ENCODE results near the gene BEND3.
A peak's percentile ranks its signal among the peaks of the same experiment; 100 is the strongest.
"Not testable (repeated sequence)": the region's sequence is repeated elsewhere in the genome, so short reads cannot be mapped to it uniquely, and the experiment has no call there.

The BEND3 gene

GRCh38 chr6:107021446-107022185 lies 93.7 kb downstream of the BEND3 start:
- Histone ChIP-seq H3K9me3 (ENCODE audit: insufficient read depth, low read depth, low read length) (no peaks in the 10 kb centered on the region), H3K79me2 (ENCODE audit: insufficient read depth, low read length) (no peaks in the 10 kb centered on the region), H3K4me2 (ENCODE audit: low read depth, low read length, poor library complexity, severe bottlenecking) (no peak overlapping the region), H3K4me3 (ENCODE audit: low read length, poor library complexity, severe bottlenecking) (no peak overlapping the region), H2AFZ (ENCODE audit: low read length) (0 out of 2 replicates have a peak overlapping the region, but pooled peaks have one; percentile 13), H3K4me1 (ENCODE audit: insufficient read depth, low read length, poor library complexity, severe bottlenecking) (no peaks in the 10 kb centered on the region), H3K36me3 (ENCODE audit: insufficient read depth, low read length) (no peaks in the 10 kb centered on the region), H4K20me1 (ENCODE audit: insufficient read depth, low read length, poor library complexity, severe bottlenecking) (no peaks in the 10 kb centered on the region), H3K27me3 (ENCODE audit: insufficient read depth, low read length, poor library complexity, severe bottlenecking) (no peaks in the 10 kb centered on the region), H3F3A (ENCODE audit: low read depth) (no peaks in the 10 kb centered on the region), H3K9me2 (replicated peaks; ENCODE audit: low read depth, low read length) (no peaks in the 10 kb centered on the region), H3K9ac (ENCODE audit: low read depth, low read length, poor library complexity, severe bottlenecking) (no peak overlapping the region)
- no peak for TF ChIP-seq CTCF (conservative IDR thresholded peaks at IDR 0.05; ENCODE audit: low read length)
- no peak for TF ChIP-seq EZH2phosphoT487 (IDR thresholded peaks at IDR 0.05; ENCODE audit: borderline replicate concordance)

DNA sequence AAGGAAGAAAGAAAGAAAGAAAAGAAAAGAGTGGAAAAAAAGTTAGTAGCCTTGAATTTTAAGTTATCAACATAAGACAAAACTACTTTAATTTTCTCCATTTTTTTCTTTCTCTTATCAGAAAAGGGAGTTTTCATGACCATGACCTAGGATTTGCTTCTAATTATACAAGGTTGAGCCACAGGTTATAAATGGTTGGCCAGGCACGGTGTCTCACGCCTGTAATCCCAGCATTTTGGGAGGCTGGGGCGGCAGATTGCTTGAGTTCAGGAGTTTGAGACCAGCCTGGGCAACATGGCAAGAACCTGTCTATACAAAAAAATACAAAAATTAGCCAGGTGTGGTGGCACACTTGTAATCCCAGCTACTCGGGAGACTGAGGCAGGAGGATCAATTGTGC lies 95.1 kb downstream of the BEND3 start:
- Histone ChIP-seq H3K4me3 (ENCODE audit: low read length, poor library complexity, severe bottlenecking) (no peak overlapping the region), H3K27me3 (ENCODE audit: insufficient read depth, low read length, poor library complexity, severe bottlenecking) (no peaks in the 10 kb centered on the region), H3K36me3 (ENCODE audit: insufficient read depth, low read length) (no peaks in the 10 kb centered on the region), H3K4me2 (ENCODE audit: low read depth, low read length, poor library complexity, severe bottlenecking) (no peak overlapping the region), H3K9me2 (replicated peaks; ENCODE audit: low read depth, low read length) (no peaks in the 10 kb centered on the region), H3K9ac (ENCODE audit: low read depth, low read length, poor library complexity, severe bottlenecking) (no peak overlapping the region), H4K20me1 (ENCODE audit: insufficient read depth, low read length, poor library complexity, severe bottlenecking) (no peaks in the 10 kb centered on the region), H3K79me2 (ENCODE audit: insufficient read depth, low read length) (no peaks in the 10 kb centered on the region), H3K4me1 (ENCODE audit: insufficient read depth, low read length, poor library complexity, severe bottlenecking) (no peaks in the 10 kb centered on the region), H2AFZ (ENCODE audit: low read length) (no peak overlapping the region), H3K9me3 (ENCODE audit: insufficient read depth, low read depth, low read length) (no peaks in the 10 kb centered on the region), H3F3A (ENCODE audit: low read depth) (no peaks in the 10 kb centered on the region)
- TF ChIP-seq EZH2phosphoT487 (IDR thresholded peaks at IDR 0.05; ENCODE audit: borderline replicate concordance): no peak
- no peak for TF ChIP-seq CTCF (conservative IDR thresholded peaks at IDR 0.05; ENCODE audit: low read length)

DNA sequence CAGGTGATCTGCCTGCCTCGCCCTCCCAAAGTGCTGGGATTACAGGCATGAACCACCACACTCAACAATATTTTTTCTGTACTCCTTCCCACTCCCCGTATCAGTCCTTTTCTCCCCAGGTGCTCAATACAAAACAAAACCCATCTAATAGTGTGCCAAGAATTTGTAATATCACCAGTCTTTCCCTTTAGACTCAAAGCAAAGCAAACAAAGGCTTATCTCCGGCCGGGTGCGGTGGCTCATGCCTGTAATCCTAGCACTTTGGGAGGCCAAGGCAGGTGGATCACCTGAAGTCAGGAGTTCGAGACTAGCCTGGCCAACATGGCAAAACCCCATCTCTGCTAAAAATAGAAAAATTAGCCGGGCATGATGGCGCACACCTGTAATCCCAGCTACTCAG lies 95.7 kb downstream of the BEND3 start:
- H3K4me3 ChIP-seq (ENCODE audit: low read length, poor library complexity, severe bottlenecking); H3K9me2 ChIP-seq (replicated peaks; ENCODE audit: low read depth, low read length); H3K79me2 ChIP-seq (ENCODE audit: insufficient read depth, low read length); H3K9me3 ChIP-seq (ENCODE audit: insufficient read depth, low read depth, low read length); H3K4me1 ChIP-seq (ENCODE audit: insufficient read depth, low read length, poor library complexity, severe bottlenecking); H2AFZ ChIP-seq (ENCODE audit: low read length); H3K9ac ChIP-seq (ENCODE audit: low read depth, low read length, poor library complexity, severe bottlenecking); H3K27me3 ChIP-seq (ENCODE audit: insufficient read depth, low read length, poor library complexity, severe bottlenecking); H3K4me2 ChIP-seq (ENCODE audit: low read depth, low read length, poor library complexity, severe bottlenecking); H4K20me1 ChIP-seq (ENCODE audit: insufficient read depth, low read length, poor library complexity, severe bottlenecking); H3F3A ChIP-seq (ENCODE audit: low read depth); H3K36me3 ChIP-seq (ENCODE audit: insufficient read depth, low read length): not testable (repeated sequence)

DNA sequence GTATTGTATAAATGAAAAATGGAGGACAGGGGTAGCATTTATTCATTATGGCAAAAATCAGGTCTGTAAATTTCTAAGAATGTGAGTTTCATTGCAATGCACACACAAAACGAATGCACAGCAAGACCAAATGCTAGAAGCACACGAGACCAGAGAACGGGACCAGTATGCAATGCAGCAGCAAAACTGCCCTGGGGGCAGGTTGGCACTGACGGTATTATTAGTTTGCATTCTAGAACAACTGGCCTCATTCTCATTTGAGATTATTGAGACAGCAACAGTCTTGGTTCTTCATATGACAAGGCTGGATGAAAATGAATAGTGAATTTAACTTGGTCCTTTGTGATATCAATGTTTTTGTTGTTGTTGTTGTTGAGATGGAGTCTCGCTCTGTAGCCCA lies 96.3 kb downstream of the BEND3 start:
- Histone ChIP-seq H3K79me2 (ENCODE audit: insufficient read depth, low read length) (no peaks in the 10 kb centered on the region), H3K4me1 (ENCODE audit: insufficient read depth, low read length, poor library complexity, severe bottlenecking) (no peaks in the 10 kb centered on the region), H3K9ac (ENCODE audit: low read depth, low read length, poor library complexity, severe bottlenecking) (no peak overlapping the region), H3K27me3 (ENCODE audit: insufficient read depth, low read length, poor library complexity, severe bottlenecking) (no peaks in the 10 kb centered on the region), H3K9me3 (ENCODE audit: insufficient read depth, low read depth, low read length) (no peaks in the 10 kb centered on the region), H3K4me3 (ENCODE audit: low read length, poor library complexity, severe bottlenecking) (no peak overlapping the region), H4K20me1 (ENCODE audit: insufficient read depth, low read length, poor library complexity, severe bottlenecking) (no peaks in the 10 kb centered on the region), H3F3A (ENCODE audit: low read depth) (no peaks in the 10 kb centered on the region), H2AFZ (ENCODE audit: low read length) (no peak overlapping the region), H3K36me3 (ENCODE audit: insufficient read depth, low read length) (no peaks in the 10 kb centered on the region), H3K4me2 (ENCODE audit: low read depth, low read length, poor library complexity, severe bottlenecking) (no peak overlapping the region), H3K9me2 (replicated peaks; ENCODE audit: low read depth, low read length) (no peaks in the 10 kb centered on the region)
- TF ChIP-seq CTCF (conservative IDR thresholded peaks at IDR 0.05; ENCODE audit: low read length) (no peak), EZH2phosphoT487 (IDR thresholded peaks at IDR 0.05; ENCODE audit: borderline replicate concordance) (no peak)

Data from Loucy (cell line).